ENCODE results near the gene ABLIM3.

Gene ABLIM3

GRCh38 chr5:149309354-149309753 lies 168.1 kb downstream of the ABLIM3 start:
- TF ChIP-seq, protein P1, sequence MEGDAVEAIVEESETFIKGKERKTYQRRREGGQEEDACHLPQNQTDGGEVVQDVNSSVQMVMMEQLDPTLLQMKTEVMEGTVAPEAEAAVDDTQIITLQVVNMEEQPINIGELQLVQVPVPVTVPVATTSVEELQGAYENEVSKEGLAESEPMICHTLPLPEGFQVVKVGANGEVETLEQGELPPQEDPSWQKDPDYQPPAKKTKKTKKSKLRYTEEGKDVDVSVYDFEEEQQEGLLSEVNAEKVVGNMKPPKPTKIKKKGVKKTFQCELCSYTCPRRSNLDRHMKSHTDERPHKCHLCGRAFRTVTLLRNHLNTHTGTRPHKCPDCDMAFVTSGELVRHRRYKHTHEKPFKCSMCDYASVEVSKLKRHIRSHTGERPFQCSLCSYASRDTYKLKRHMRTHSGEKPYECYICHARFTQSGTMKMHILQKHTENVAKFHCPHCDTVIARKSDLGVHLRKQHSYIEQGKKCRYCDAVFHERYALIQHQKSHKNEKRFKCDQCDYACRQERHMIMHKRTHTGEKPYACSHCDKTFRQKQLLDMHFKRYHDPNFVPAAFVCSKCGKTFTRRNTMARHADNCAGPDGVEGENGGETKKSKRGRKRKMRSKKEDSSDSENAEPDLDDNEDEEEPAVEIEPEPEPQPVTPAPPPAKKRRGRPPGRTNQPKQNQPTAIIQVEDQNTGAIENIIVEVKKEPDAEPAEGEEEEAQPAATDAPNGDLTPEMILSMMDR (IDR thresholded peaks at IDR 0.05; ENCODE audit: low read depth, low read length, missing control alignments), result no peak
- in situ Hi-C loops (cut with HindIII; ENCODE audit: low sequenced_read_pairs), result no loop called here
- no peak for DNase-seq (ENCODE audit: low read depth)

More at GRCh38 chr5:149309354-149309753, 168.1 kb downstream of the ABLIM3 start:
- H3K4me3 ChIP-seq (ENCODE audit: low read depth, low read length), result no peak overlapping the region
